Thoracic aorta (tissue), 2 donors: ENCODE measurements around the gene RPS6KA1. TPM values are rescaled to one million over a fixed set of nuclear protein-coding genes. Genes with fewer than 3 reads are reported as not detected.
A peak's percentile ranks its signal among the peaks of the same experiment; 100 is the strongest.

ENCODE experiments used
- ATAC-seq: fragments of 150-250 bp; one replicate; pipeline ENCODE4 v1.8.0; 2017; ENCODE audit warnings: low read depth; ENCODE audit not compliant: insufficient number of reproducible peaks, low FRiP score
- DNase-seq: peaks from one replicate; pipeline ENCODE4 v3.0.0-alpha.2; 2020; ENCODE audit warnings: low spot score
- H3K27ac ChIP-seq, 2 donors: fragments of 200-600 bp; sonication (generic); 1 replicate in 1 of 2; 2 replicates in 1 of 2; pipeline ENCODE4 v1.5.1; 2016; ENCODE audit warnings: mild to moderate bottlenecking in 2 of 2, moderate library complexity in 2 of 2
- H3K27me3 ChIP-seq: fragments of 200-600 bp; sonication (generic); replicated peaks from 2 replicates; pipeline ENCODE4 v1.6.0; 2016; ENCODE audit warnings: mild to moderate bottlenecking; ENCODE audit not compliant: insufficient read depth
- H3K36me3 ChIP-seq: fragments of 200-600 bp; sonication (generic); one replicate; pipeline ENCODE4 v1.5.1; 2016
- H3K4me1 ChIP-seq, 2 donors: fragments of 200-600 bp; sonication (generic); 1 replicate in 1 of 2; 2 replicates in 1 of 2; pipeline versions ENCODE4 v1.5.1 to v1.6.0; 2016; ENCODE audit warnings: low read depth in 2 of 2, mild to moderate bottlenecking in 1 of 2; ENCODE audit not compliant: control insufficient read depth in 1 of 2
- H3K4me3 ChIP-seq: fragments of 200-600 bp; sonication (generic); 2 replicates; pipeline ENCODE4 v1.5.1; 2016; ENCODE audit warnings: mild to moderate bottlenecking
- H3K9me3 ChIP-seq: fragments of 200-600 bp; sonication (generic); 2 replicates; pipeline ENCODE4 v1.5.1; 2016
- CTCF ChIP-seq: fragments of 200-600 bp; sonication (generic); IDR thresholded peaks from one replicate; pipeline ENCODE4 v1.5.1; 2019; ENCODE audit warnings: antibody characterized with exemption
- total RNA-seq, 2 donors: library from RNA; depleted of rRNA; stranded (reverse); fragments of >200 nt; gene quantifications; one replicate each; pipeline versions ENCODE4 v1.1.0 to v1.2.3, GENCODE V29; 2016

Gene RPS6KA1
- total RNA-seq, 2 donors from 2014 or later, result 13.8 to 18.6 TPM

GRCh38 chr1:26522073-26522472 lies 7.5 kb upstream of the RPS6KA1 start:
- peaks cover 5% of the 10 kb centered on the region for H3K27me3 ChIP-seq
- no peaks in the 10 kb centered on the region for H3K9me3 ChIP-seq
- ATAC-seq (no peak), DNase-seq (no peak)
- no peak overlapping the region for H3K27ac ChIP-seq
- no peak for TF ChIP-seq CTCF
- H3K4me3 ChIP-seq, result no peak overlapping the region
- no peaks in the 10 kb centered on the region for H3K36me3 ChIP-seq
- H3K4me1 ChIP-seq, result no peaks in the 10 kb centered on the region

GRCh38 chr1:26524181-26524580 lies 5.4 kb upstream of the RPS6KA1 start:
- no peak for TF ChIP-seq CTCF
- ATAC-seq, result no peak
- no peaks in the 10 kb centered on the region for H3K9me3 ChIP-seq

GRCh38 chr1:26526287-26526686 lies 3.3 kb upstream of the RPS6KA1 start:
- ATAC-seq (no peak), DNase-seq (no peak)
- Histone ChIP-seq H3K27ac (no peak overlapping the region), H3K9me3 (no peaks in the 10 kb centered on the region), H3K36me3 (no peaks in the 10 kb centered on the region), H3K4me3 (no peak overlapping the region), H3K4me1 (peaks cover 0 to 9% of the 10 kb centered on the region in 2 donors), H3K27me3 (peaks cover 5% of the 10 kb centered on the region)
- no peak for TF ChIP-seq CTCF

More at GRCh38 chr1:26524181-26524580, 5.4 kb upstream of the RPS6KA1 start:
- no peak for DNase-seq
- Histone ChIP-seq H3K4me1 (no peaks in the 10 kb centered on the region), H3K27ac (no peak overlapping the region), H3K4me3 (no peak overlapping the region), H3K36me3 (no peaks in the 10 kb centered on the region), H3K27me3 (peaks cover 5% of the 10 kb centered on the region)

- H3K4me3 ChIP-seq, result peak overlapping the region; percentile 76
- no peaks in the 10 kb centered on the region for H3K9me3 ChIP-seq
- no peak for TF ChIP-seq CTCF
- peaks cover 0 to 9% of the 10 kb centered on the region in 2 donors for H3K4me1 ChIP-seq
- H3K36me3 ChIP-seq, result no peaks in the 10 kb centered on the region
- no peak for DNase-seq
- no peaks in the 10 kb centered on the region for H3K27me3 ChIP-seq
- no peak overlapping the region for H3K27ac ChIP-seq
- ATAC-seq, result no peak
Measured at GRCh38 chr1:26529405-26529654, 231 bp upstream of the RPS6KA1 start.

- no peaks in the 10 kb centered on the region for H3K36me3 ChIP-seq
- peaks cover 0 to 9% of the 10 kb centered on the region in 2 donors for H3K4me1 ChIP-seq
- ATAC-seq (no peak), DNase-seq (no peak)
- H3K4me3 ChIP-seq, result peak overlapping the region; percentile 76
- no peaks in the 10 kb centered on the region for H3K9me3 ChIP-seq
- H3K27me3 ChIP-seq, result no peaks in the 10 kb centered on the region
- no peak overlapping the region for H3K27ac ChIP-seq
- TF ChIP-seq CTCF, result no peak
Measured at GRCh38 chr1:26530410-26530894, 891 bp downstream of the RPS6KA1 start.
